ENCODE data around the gene TBXAS1.

Gene TBXAS1

GRCh38 chr7:139990142-139990535 lies 161.1 kb downstream of the TBXAS1 start:
- TF ChIP-seq, protein P1, sequence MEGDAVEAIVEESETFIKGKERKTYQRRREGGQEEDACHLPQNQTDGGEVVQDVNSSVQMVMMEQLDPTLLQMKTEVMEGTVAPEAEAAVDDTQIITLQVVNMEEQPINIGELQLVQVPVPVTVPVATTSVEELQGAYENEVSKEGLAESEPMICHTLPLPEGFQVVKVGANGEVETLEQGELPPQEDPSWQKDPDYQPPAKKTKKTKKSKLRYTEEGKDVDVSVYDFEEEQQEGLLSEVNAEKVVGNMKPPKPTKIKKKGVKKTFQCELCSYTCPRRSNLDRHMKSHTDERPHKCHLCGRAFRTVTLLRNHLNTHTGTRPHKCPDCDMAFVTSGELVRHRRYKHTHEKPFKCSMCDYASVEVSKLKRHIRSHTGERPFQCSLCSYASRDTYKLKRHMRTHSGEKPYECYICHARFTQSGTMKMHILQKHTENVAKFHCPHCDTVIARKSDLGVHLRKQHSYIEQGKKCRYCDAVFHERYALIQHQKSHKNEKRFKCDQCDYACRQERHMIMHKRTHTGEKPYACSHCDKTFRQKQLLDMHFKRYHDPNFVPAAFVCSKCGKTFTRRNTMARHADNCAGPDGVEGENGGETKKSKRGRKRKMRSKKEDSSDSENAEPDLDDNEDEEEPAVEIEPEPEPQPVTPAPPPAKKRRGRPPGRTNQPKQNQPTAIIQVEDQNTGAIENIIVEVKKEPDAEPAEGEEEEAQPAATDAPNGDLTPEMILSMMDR (IDR thresholded peaks at IDR 0.05; ENCODE audit: low read depth, low read length): no peak
- H3K4me3 ChIP-seq (ENCODE audit: low read depth, low read length): no peak overlapping the region
- in situ Hi-C loops (cut with HindIII; ENCODE audit: low sequenced_read_pairs): no loop called here
- DNase-seq (ENCODE audit: low read depth, low spot score): no peak

- H3K4me3 ChIP-seq (ENCODE audit: low read depth, low read length): no peak overlapping the region
- in situ Hi-C loops (cut with HindIII; ENCODE audit: low sequenced_read_pairs): no loop called here
- TF ChIP-seq, protein P1 (IDR thresholded peaks at IDR 0.05; ENCODE audit: low read depth, low read length): no peak
Measured at GRCh38 chr7:139990571-139991268, 161.7 kb downstream of the TBXAS1 start.

GRCh38 chr7:139991269-139991666 lies 162.2 kb downstream of the TBXAS1 start:
- DNase-seq (ENCODE audit: low read depth, low spot score): no peak
- H3K4me3 ChIP-seq (ENCODE audit: low read depth, low read length): no peak overlapping the region
- TF ChIP-seq, protein P1 (IDR thresholded peaks at IDR 0.05; ENCODE audit: low read depth, low read length): no peak
- in situ Hi-C loops (cut with HindIII; ENCODE audit: low sequenced_read_pairs): no loop called here

More at GRCh38 chr7:139990571-139991268, 161.7 kb downstream of the TBXAS1 start:
- no peak for DNase-seq (ENCODE audit: low read depth, low spot score)

GRCh38 chr7:139991911-139992310 lies 162.8 kb downstream of the TBXAS1 start:
- no peak for DNase-seq (ENCODE audit: low read depth, low spot score)
- in situ Hi-C loops (cut with HindIII; ENCODE audit: low sequenced_read_pairs): no loop called here
- H3K4me3 ChIP-seq (ENCODE audit: low read depth, low read length): no peak overlapping the region
- TF ChIP-seq, protein P1 (IDR thresholded peaks at IDR 0.05; ENCODE audit: low read depth, low read length): no peak

DNA sequence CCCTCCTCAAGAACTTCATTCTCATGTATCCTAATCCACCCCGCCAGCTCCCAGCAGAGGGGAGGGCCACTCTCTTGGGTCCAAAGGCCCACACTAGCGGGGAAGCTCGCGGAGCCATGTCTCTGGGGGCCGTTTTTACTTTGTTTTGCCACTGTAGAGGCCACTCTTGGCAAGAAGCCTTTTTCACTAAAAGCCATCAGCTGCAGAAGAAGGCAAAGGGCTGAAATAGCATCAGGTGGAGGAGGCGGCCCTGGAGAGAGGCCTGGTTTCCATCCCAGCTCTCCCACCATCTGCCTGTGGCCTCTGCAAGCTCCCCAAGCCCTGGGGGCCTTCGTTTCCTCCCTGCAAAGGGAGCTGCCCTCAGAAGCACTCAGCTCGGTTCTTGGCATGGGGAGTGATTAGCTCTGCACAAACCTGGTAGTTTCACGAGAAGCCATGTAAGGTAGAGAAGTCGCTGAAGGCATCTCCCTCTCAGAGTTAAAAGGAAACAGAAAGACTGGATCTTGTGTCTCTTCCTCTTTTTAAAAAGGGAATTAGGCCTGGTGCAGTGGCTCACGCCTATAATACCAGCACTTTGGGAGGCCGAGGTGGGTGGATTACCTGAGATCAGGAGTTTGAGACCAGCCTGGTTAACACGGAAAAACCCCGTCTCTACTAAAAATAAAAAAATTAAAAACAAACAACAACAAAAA lies 163.4 kb downstream of the TBXAS1 start:
- in situ Hi-C loops (cut with HindIII; ENCODE audit: low sequenced_read_pairs): no loop called here
- TF ChIP-seq, protein P1 (IDR thresholded peaks at IDR 0.05; ENCODE audit: low read depth, low read length): no peak
- no peak for DNase-seq (ENCODE audit: low read depth, low spot score)
- no peak overlapping the region for H3K4me3 ChIP-seq (ENCODE audit: low read depth, low read length)

DNA sequence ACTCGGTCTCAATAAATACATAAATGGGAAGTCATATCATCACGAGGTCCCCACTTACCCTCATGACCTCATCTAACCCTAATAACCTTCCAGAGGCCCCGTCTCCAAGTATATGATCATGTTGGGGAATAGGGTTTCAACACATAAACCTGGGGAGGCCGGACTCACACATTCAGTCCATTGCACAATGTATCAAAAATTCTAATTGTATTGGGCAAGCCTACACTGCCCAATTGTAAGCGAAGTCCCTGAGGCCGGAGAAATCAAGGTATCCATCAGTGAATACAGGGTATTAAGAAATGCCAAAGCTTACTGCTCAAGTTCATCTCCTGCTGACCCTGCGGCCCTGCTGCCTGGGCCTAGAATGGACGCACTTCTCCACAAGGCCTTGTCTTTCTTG lies 164.1 kb downstream of the TBXAS1 start:
- TF ChIP-seq, protein P1 (IDR thresholded peaks at IDR 0.05; ENCODE audit: low read depth, low read length): no peak
- DNase-seq (ENCODE audit: low read depth, low spot score): no peak
- in situ Hi-C loops (cut with HindIII; ENCODE audit: low sequenced_read_pairs): no loop called here
- H3K4me3 ChIP-seq (ENCODE audit: low read depth, low read length): no peak overlapping the region

Measured in astrocyte of the spinal cord (primary cell).